ENCODE data around the gene IGBP1.

DNA sequence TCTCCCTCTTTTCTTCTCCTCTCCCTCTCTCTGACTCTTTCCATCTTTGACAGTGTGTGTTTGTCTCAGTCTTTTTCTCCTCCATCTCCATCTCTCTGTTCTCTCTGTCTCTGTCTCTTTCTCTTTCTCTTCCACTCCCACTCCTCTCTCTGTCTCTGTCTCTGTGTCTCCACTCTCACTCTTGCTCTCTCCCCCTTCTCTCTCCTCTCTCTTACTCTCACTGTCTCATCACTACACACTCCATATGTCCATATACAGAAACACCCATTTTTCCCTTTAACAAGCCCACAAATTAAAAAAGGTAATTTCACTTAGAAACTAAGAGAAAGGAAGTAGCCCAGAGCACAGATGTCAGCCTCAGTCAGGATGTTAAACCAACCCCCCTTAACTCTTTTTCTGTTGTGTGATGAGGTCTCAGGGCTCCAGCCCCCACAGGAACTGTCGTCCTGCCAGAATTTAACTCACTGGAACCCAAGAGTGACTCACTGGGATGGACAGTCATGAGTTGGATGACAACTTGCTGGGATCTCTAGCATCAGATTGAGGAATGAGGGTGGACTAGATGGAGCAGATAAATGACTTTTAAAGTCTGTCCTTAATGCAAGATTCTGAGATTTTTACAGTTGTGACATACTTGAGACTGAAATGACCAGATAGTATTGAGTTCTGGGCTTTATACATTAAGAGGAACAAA, 43.5 kb upstream of the IGBP1 start:
- TF ChIP-seq CTCF (conservative IDR thresholded peaks at IDR 0.05; ENCODE audit: low read depth, low read length) (no peak), EZH2 (IDR thresholded peaks at IDR 0.05; ENCODE audit: borderline replicate concordance, low read depth, low read length, poor library complexity, severe bottlenecking) (no peak)
